Myocyte (in vitro differentiated cells): ENCODE results near the gene INPP4A. TPM values are rescaled to one million over a fixed set of nuclear protein-coding genes. Genes with fewer than 3 reads are reported as not detected.

Source experiments
- DNase-seq: peaks from one replicate; pipeline ENCODE4 v3.0.0-alpha.2; 2012; ENCODE audit warnings: low read depth
- total RNA-seq: library from RNA; depleted of rRNA; stranded (reverse); fragments of >200 nt; gene quantifications from 2 replicates; pipeline ENCODE4 v1.2.3, GENCODE V29; 2014

Gene INPP4A
- total RNA-seq, 1 donor from 2014 or later = 22.0 TPM

GRCh38 chr2:98509542-98510321 is 65.1 kb downstream of the INPP4A start:
- no peak for DNase-seq

GRCh38 chr2:98510322-98510662 is 65.6 kb downstream of the INPP4A start:
- DNase-seq = no peak

- no peak for DNase-seq
These were observed 67.3 kb downstream of the INPP4A start for GRCh38 chr2:98511981-98512380.

GRCh38 chr2:98512699-98513098 is 68.0 kb downstream of the INPP4A start:
- no peak for DNase-seq

- DNase-seq = no peak
These were observed 69.5 kb downstream of the INPP4A start for GRCh38 chr2:98514096-98514639.

- no peak for DNase-seq
These were observed 70.2 kb downstream of the INPP4A start for GRCh38 chr2:98514879-98515249.

- DNase-seq = peak; percentile 48
These were observed 70.8 kb downstream of the INPP4A start for GRCh38 chr2:98515250-98515991.

GRCh38 chr2:98516571-98516970 is 71.9 kb downstream of the INPP4A start:
- DNase-seq = no peak

- DNase-seq = no peak
These were observed 73.0 kb downstream of the INPP4A start for GRCh38 chr2:98517636-98518035.

- no peak for DNase-seq
These were observed 73.4 kb downstream of the INPP4A start for GRCh38 chr2:98518101-98518500.

GRCh38 chr2:98519156-98519555 is 74.5 kb downstream of the INPP4A start:
- DNase-seq = no peak

- no peak for DNase-seq
These were observed 75.2 kb downstream of the INPP4A start for GRCh38 chr2:98519851-98520250.

- DNase-seq = no peak
These were observed 76.1 kb downstream of the INPP4A start for GRCh38 chr2:98520806-98521205.

- DNase-seq = no peak
These were observed 76.6 kb downstream of the INPP4A start for GRCh38 chr2:98521266-98521665.

GRCh38 chr2:98522854-98523253 is 78.2 kb downstream of the INPP4A start:
- no peak for DNase-seq

GRCh38 chr2:98524168-98524567 is 79.5 kb downstream of the INPP4A start:
- no peak for DNase-seq

GRCh38 chr2:98528349-98528748 is 83.7 kb downstream of the INPP4A start:
- no peak for DNase-seq

GRCh38 chr2:98530114-98530513 is 85.5 kb downstream of the INPP4A start:
- DNase-seq = no peak

- DNase-seq = no peak
These were observed 88.1 kb downstream of the INPP4A start for GRCh38 chr2:98532756-98533155.

GRCh38 chr2:98533547-98533946 is 88.9 kb downstream of the INPP4A start:
- no peak for DNase-seq

GRCh38 chr2:98534761-98535160 is 90.1 kb downstream of the INPP4A start:
- DNase-seq = no peak

GRCh38 chr2:98535971-98536677 is 91.5 kb downstream of the INPP4A start:
- no peak for DNase-seq
